ENCODE data around the gene LRRC36.

GRCh38 chr16:67311607-67312488 is 14.8 kb upstream of the LRRC36 start:
- TF ChIP-seq EZH2 (IDR thresholded peaks at IDR 0.05; ENCODE audit: low read length, unreplicated experiment): no peak
- no peak for TF ChIP-seq CTCF (conservative IDR thresholded peaks at IDR 0.05; ENCODE audit: low read depth, low read length)

Data from PC-3 (cell line).